Fibroblast of villous mesenchyme (primary cell): Measurements from ENCODE around the gene ITGA5. TPM values are rescaled to one million over a fixed set of nuclear protein-coding genes. Genes with fewer than 3 reads are reported as not detected.

Experiments used
- DNase-seq: peaks from one replicate; pipeline ENCODE4 v3.0.0-alpha.2; 2010; ENCODE audit warnings: low read depth
- H3K4me3 ChIP-seq: 2 replicates; pipeline ENCODE4 v1.5.1; 2011; ENCODE audit warnings: low read depth, mild to moderate bottlenecking, low read length
- CTCF ChIP-seq: IDR thresholded peaks from 2 replicates; pipeline ENCODE4 v1.5.1; 2012; ENCODE audit warnings: low read depth, mild to moderate bottlenecking, low read length; ENCODE audit not compliant: insufficient read depth
- total RNA-seq: library from RNA; depleted of rRNA; stranded (reverse); fragments of >200 nt; gene quantifications from 2 replicates; pipeline ENCODE4 v1.2.3, GENCODE V29; 2012

ITGA5 gene
- total RNA-seq, 1 donor, result 431 TPM

DNA sequence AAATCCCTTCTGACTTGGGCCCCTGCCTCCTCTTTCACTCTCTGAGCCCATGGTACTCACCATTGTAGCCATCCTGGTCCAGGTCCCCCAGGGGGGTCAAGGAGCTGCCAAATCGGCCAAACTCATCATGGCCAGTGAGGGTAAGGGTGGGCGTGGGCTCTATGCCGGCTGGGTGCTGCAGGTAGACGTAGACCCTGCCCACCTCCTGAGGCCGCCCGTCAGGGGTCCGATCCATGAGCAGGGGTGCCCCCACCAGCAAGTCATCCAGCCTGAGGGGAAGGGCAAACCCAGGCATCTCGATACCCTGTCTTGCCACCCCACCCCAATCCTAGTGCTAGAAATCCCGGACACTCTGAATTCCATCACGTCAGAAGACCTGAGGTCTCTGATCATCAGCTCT is 14.0 kb downstream of the ITGA5 start:
- DNase-seq, result no peak
- TF ChIP-seq CTCF, result no peak
- no peak overlapping the region for H3K4me3 ChIP-seq

DNA sequence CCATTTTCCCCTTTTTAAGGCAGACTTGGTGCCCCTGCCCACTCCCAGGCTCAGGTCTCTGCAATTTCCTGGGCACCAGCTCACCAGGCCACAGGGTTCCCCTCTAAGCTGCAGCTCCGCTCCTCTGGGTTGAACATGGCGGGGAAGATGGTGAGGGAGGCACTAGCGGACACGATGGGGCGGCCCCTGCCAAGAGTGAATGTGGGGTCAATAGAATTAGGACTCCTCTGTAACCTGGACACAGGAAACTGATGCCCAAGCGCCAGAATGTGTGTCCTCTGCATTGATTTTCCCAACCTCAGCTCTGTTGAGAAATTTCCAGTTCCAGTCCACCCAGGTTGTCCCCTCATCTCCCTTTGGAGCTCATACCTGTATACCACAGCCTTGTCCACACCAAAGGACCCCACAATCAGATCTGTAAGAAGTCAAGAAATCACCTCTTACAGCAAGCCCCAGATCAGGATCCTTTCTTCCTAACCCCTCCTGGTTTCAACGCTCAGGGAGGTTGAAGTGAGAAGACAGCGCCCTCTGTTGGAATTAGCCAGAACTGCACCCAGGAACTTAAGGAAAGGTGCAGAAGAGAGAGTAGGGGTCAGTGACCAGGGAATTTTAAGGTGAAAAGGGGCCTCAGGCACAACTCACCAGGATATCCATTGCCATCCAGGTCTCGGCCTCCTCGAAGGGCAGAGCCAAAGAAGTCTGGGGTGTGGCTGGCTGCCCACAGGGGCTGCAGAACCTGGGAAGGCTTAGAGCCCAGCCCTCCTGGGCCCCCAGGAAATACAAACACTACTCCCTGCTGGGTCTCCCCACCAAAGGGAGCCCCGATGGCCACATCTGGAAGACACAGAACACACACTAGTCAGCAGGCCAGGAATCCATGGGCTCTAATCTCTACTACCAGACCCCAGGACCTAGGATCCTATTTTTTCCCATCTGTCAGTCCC is 14.7 kb downstream of the ITGA5 start:
- peak; percentile 70 for DNase-seq

GRCh38 chr12:54401119-54401518 is 17.9 kb downstream of the ITGA5 start:
- no peak for TF ChIP-seq CTCF
- H3K4me3 ChIP-seq, result no peak overlapping the region
- no peak for DNase-seq

More for the DNA sequence above, 14.7 kb downstream of the ITGA5 start:
- H3K4me3 ChIP-seq, result no peak overlapping the region
- peak; percentile 96 for TF ChIP-seq CTCF

DNA sequence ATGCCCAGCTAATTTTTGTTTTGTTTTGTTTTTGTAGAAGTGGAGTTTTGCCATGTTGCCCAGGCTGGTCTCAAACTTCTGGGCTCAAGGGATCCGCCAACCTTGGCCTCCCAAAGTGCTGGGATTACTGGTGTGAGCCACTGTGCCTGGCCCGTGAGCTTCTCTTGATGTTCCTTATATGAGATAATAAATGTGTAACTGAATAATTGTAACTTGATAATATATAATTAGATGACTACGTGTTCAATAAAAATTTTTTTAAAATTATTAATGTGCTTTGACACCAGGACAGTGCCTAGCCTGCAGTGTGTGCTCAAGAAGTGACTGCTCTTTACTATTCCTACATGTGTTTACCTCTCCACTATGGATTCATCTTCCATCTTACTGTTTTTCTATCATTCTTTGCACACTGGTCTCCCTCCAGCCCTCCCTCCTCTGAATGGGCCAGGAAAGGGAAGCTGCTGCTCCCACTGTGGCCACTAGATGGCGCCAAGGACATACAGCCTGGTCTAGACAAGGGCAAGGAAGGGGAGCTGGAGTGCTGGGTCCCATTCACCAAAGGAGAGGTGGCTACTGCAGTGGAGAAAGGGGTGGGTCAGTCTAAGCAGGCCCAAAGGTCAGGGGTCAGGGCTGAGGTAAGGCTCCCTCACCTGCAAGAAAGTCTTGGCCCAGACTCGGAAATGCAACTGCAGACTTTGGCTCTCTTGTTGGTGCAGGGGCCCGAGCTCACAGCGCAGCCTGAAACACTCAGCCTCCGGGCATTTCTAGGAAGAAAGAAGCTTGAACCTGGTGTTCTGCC is 19.9 kb downstream of the ITGA5 start:
- peak; percentile 85 for DNase-seq
- peak; percentile 100 for TF ChIP-seq CTCF
- no peak overlapping the region for H3K4me3 ChIP-seq

- no peak for DNase-seq
- no peak for TF ChIP-seq CTCF
- no peak overlapping the region for H3K4me3 ChIP-seq
Observed at GRCh38 chr12:54398218-54398617, 20.8 kb downstream of the ITGA5 start.

DNA sequence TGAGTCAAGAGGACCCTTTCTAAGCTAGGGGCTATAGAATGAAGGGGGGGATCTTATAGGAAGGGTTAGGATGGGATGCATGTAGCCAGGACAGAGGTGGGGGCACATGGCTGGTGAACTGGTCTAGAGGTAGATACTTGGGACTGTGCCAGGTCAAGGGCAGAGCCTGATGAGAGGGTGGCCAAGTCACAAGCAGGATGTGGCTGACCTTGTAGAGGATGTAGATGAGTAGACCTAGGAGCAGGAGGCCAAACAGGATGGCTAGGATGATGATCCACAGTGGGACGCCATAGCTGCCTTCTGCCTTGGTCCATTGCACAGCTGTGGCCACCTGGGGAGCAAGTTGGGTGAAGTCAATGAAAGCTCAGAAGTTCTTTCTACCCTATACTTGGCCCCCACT is 21.9 kb downstream of the ITGA5 start:
- H3K4me3 ChIP-seq, result no peak overlapping the region
- DNase-seq, result no peak
- TF ChIP-seq CTCF, result no peak
